WTC11 (cell line): ENCODE data around the gene CASTOR2.

Source experiments
- CTCF ChIP-seq: fragments of 200-600 bp; IDR thresholded peaks from 2 replicates; pipeline ENCODE4 v1.8.0; 2022; ENCODE audit warnings: antibody characterized with exemption
- E2F4 ChIP-seq: sonication (generic); formaldehyde crosslinking; IDR thresholded peaks from 2 replicates; pipeline ENCODE4 v1.8.1; 2022; ENCODE audit warnings: low read depth, mild to moderate bottlenecking, moderate library complexity, missing genetic modification reagents, borderline replicate concordance
- HMGXB4 ChIP-seq: sonication (generic); formaldehyde crosslinking; IDR thresholded peaks from 2 replicates; pipeline ENCODE4 v1.8.1; 2023; ENCODE audit warnings: mild to moderate bottlenecking, moderate library complexity, missing genetic modification reagents
- MYBL2 ChIP-seq: sonication (generic); formaldehyde crosslinking; IDR thresholded peaks from 2 replicates; pipeline ENCODE4 v1.8.1; 2023; ENCODE audit warnings: mild to moderate bottlenecking, moderate library complexity, missing genetic modification reagents
- PRRX2 ChIP-seq: fragments of 250-450 bp; sonication (Bioruptor Pico); IDR thresholded peaks from 2 replicates; pipeline ENCODE4 v1.8.0; 2021; ENCODE audit warnings: mild to moderate bottlenecking
- ZNF232 ChIP-seq: sonication (generic); formaldehyde crosslinking; IDR thresholded peaks from 2 replicates; pipeline ENCODE4 v1.8.0; 2022; ENCODE audit warnings: mild to moderate bottlenecking, missing genetic modification reagents
- TF ChIP-seq, protein P1 (sequence below): sonication (generic); formaldehyde crosslinking; IDR thresholded peaks from 2 replicates; pipeline ENCODE4 v1.8.1; 2023; ENCODE audit warnings: mild to moderate bottlenecking, missing genetic modification reagents
- TF ChIP-seq, protein P2 (sequence below): sonication (generic); formaldehyde crosslinking; IDR thresholded peaks from 2 replicates; pipeline ENCODE4 v1.8.0; 2022; ENCODE audit warnings: mild to moderate bottlenecking, missing genetic modification reagents
- TF ChIP-seq, protein P3 (sequence below): sonication (generic); formaldehyde crosslinking; IDR thresholded peaks from 2 replicates; pipeline ENCODE4 v1.8.1; 2022; ENCODE audit warnings: mild to moderate bottlenecking, missing genetic modification reagents, moderate library complexity, borderline replicate concordance

GRCh38 chr7:75049817-75050216 is 85.3 kb downstream of the CASTOR2 start:
- TF ChIP-seq, protein P1, sequence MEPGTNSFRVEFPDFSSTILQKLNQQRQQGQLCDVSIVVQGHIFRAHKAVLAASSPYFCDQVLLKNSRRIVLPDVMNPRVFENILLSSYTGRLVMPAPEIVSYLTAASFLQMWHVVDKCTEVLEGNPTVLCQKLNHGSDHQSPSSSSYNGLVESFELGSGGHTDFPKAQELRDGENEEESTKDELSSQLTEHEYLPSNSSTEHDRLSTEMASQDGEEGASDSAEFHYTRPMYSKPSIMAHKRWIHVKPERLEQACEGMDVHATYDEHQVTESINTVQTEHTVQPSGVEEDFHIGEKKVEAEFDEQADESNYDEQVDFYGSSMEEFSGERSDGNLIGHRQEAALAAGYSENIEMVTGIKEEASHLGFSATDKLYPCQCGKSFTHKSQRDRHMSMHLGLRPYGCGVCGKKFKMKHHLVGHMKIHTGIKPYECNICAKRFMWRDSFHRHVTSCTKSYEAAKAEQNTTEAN (CRISPR knock-in tag) = no peak
- TF ChIP-seq HMGXB4 (CRISPR knock-in tag) (no peak), PRRX2 (no peak), ZNF232 (no peak), MYBL2 (CRISPR knock-in tag) (no peak), CTCF (no peak), E2F4 (CRISPR knock-in tag) (no peak)
- TF ChIP-seq, protein P2, sequence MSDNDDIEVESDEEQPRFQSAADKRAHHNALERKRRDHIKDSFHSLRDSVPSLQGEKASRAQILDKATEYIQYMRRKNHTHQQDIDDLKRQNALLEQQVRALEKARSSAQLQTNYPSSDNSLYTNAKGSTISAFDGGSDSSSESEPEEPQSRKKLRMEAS = no peak
- TF ChIP-seq, protein P3, sequence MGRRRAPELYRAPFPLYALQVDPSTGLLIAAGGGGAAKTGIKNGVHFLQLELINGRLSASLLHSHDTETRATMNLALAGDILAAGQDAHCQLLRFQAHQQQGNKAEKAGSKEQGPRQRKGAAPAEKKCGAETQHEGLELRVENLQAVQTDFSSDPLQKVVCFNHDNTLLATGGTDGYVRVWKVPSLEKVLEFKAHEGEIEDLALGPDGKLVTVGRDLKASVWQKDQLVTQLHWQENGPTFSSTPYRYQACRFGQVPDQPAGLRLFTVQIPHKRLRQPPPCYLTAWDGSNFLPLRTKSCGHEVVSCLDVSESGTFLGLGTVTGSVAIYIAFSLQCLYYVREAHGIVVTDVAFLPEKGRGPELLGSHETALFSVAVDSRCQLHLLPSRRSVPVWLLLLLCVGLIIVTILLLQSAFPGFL = no peak
